ENCODE data around the gene PABPC1L.
"Not testable (repeated sequence)": the region's sequence is repeated elsewhere in the genome, so short reads cannot be mapped to it uniquely, and the experiment has no call there.

DNA sequence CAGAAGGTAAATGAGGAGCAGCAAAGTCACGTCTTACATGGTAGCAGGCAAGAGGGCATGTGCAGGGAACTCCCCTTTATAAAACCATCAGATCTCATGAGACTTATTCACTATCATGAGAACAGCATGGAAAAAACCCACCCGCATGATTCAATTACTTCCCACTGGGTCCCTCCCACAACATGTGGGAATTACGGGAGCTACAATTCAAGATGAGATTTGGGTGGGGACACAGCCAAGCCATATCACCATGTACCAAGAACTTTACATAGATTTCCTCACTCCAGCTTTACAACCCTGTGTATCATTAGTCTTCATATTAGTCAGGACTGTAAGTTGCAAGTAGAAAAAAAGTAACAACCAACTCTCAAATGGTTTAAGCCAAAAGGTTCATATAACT lies 45.4 kb upstream of the PABPC1L start:
- TF ChIP-seq, protein P1, sequence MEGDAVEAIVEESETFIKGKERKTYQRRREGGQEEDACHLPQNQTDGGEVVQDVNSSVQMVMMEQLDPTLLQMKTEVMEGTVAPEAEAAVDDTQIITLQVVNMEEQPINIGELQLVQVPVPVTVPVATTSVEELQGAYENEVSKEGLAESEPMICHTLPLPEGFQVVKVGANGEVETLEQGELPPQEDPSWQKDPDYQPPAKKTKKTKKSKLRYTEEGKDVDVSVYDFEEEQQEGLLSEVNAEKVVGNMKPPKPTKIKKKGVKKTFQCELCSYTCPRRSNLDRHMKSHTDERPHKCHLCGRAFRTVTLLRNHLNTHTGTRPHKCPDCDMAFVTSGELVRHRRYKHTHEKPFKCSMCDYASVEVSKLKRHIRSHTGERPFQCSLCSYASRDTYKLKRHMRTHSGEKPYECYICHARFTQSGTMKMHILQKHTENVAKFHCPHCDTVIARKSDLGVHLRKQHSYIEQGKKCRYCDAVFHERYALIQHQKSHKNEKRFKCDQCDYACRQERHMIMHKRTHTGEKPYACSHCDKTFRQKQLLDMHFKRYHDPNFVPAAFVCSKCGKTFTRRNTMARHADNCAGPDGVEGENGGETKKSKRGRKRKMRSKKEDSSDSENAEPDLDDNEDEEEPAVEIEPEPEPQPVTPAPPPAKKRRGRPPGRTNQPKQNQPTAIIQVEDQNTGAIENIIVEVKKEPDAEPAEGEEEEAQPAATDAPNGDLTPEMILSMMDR (IDR thresholded peaks at IDR 0.05), result not testable (repeated sequence)
- TF ChIP-seq POLR2A (IDR thresholded peaks at IDR 0.05), result not testable (repeated sequence)

All from body of pancreas (tissue), 4 donors.